HG02884 (cell line): ENCODE measurements around the gene PTPRJ.
"Not testable (repeated sequence)": the region's sequence is repeated elsewhere in the genome, so short reads cannot be mapped to it uniquely, and the experiment has no call there.

Source experiments
- ATAC-seq: cut with Tn5 transposase; IDR thresholded peaks from one replicate; pipeline ENCODE4 v1.9.1; 2021; ENCODE audit warnings: mild to moderate bottlenecking, moderate library complexity; ENCODE audit not compliant: unreplicated experiment

PTPRJ gene

GRCh38 chr11:48014917-48015316 lies 34.6 kb downstream of the PTPRJ start:
- ATAC-seq, result no peak

- ATAC-seq, result no peak
Observed at GRCh38 chr11:48017105-48017830, 36.9 kb downstream of the PTPRJ start.

- no peak for ATAC-seq
Observed at GRCh38 chr11:48017831-48018527, 37.6 kb downstream of the PTPRJ start.

DNA sequence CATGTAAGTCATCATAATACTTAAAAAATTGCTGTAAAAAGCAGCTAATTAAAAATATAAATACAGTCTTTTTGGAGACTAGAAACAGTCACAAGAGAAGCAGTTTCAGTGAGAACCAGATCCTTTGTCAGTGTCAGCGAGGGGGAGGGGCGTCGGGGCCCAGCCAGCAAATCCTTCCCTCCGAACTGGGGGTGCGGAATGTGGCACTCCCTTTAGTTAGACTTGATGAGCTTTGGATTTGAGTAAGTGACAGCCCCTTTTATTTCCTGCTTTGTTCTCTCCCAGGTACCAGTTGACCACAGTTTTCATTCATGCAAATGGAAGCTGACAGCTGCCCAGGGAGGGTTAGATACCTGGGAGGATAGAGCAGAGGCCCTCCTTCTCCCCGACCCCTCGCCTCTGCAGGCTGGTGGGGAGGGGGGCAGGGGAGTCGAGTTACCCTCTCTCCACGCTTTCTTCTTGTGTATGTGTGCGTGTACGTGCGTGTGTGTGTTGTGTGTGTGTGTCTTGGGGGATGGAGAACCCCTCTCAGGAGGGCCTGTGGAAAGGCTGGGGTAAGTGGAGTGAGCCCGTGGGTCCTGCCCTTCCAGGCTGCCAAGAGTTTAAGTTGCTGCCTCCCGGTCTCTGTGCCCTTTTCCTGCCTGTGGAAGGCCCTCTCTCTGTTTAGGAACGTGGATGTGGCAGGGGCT lies 38.3 kb downstream of the PTPRJ start:
- ATAC-seq, result no peak

- ATAC-seq, result no peak
Observed at GRCh38 chr11:48019217-48019584, 38.8 kb downstream of the PTPRJ start.

GRCh38 chr11:48019595-48019994 lies 39.2 kb downstream of the PTPRJ start:
- no peak for ATAC-seq

GRCh38 chr11:48020092-48020755 lies 39.9 kb downstream of the PTPRJ start:
- peak; percentile 78 for ATAC-seq

- ATAC-seq, result not testable (repeated sequence)
Observed at GRCh38 chr11:48021201-48021820, 41.0 kb downstream of the PTPRJ start.

DNA sequence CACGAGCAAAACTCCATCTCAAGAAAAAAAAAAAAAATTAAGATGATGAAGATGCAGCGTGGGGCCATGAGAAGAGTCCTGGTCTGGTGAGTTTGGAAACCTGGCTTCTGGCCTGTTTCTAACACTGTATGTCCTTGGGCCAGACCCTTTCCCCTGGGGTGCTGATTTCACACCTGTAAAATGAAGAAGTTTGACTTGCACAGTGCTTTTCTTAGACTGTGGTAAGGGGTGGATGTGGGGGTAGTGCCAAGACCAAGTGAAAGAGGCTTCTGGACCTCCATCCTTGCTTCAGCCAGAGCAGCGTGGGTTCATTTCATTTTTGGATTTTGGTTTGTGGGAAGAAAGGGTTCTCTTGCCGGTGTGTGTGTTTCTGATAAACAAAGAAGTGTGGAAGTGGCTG lies 42.1 kb downstream of the PTPRJ start:
- ATAC-seq, result no peak

GRCh38 chr11:48023608-48024007 lies 43.2 kb downstream of the PTPRJ start:
- not testable (repeated sequence) for ATAC-seq

- ATAC-seq, result no peak
Observed at GRCh38 chr11:48024635-48025071, 44.3 kb downstream of the PTPRJ start.

GRCh38 chr11:48025293-48025983 lies 45.1 kb downstream of the PTPRJ start:
- no peak for ATAC-seq

DNA sequence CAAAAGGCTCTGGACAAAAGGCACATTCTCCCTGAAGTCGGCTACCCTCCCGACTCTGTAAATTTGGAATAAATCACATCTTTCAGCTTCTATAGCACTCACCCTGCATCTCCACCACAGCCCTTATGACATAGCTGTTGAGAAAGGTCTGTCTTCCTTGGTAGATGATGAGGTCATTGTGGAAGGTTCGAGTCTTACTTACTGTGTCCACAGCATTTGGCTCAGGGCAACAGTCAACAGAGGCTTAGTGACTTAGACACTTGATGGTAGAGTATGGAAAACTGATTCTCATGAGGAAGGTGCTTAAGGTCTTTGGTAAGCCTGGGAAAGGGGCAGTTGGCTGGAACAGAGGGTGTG lies 45.6 kb downstream of the PTPRJ start:
- no peak for ATAC-seq

DNA sequence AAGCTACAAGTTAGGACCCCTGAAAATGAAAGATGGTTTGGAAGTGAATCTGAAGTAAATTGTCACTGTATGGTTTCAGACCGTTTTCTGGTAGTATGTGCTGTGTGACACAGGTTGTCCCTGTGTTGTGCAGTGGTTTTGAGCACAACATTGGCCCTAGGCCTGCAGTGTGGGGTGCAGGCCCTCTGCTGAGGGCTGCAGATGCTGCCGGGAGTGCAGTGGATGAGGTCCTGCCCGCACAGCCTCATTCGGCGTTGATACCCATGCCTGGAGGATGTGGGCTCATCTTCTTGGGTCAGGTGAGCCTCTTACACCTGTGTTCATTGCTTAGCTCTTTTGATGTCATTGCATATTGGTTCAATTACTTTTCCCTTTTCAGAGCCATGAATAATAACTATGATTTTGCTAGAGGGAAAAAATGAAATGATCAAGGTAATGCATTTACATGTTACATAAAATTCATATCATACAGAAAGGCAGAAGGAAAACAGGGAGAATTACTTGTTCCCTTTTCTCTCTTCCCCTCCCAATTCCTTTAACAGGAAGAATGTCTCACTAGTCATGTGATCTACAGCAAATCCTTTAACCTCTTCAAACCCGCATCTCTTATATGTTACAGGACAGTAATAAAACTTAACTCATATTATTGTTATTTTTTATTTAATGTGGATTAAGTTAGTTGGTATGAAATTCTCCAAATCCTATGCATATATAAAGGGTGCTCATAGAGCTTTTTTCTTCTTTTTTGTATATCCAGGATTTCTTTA lies 48.7 kb downstream of the PTPRJ start:
- no peak for ATAC-seq

DNA sequence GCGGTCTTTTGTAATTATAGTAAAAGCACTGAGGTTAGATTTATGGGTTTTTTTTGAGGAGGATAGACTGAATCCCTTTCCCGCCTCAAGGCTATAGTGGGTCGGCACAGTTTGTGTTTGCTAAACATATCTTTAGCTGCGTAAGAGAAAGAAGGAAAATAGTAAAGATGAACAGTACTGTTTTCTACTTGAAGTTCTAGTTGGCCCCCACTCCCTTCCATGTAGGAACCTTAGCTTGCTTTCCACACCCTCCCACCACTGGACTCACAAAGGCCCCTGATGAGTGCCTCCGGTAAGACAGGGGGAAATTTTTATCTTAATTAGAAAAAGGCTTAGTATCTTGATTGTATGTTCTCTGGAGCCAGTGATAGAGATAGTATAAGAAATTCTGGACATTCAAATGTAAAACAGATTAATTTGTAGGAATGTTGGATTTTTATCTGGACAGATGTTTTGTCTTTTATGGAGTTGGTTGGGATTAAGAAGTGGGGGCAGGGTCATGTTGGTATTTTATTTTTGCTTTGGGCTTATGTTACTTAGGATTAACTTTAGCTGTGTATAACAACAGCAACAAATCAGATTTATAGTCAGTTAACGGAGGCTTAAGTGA lies 49.4 kb downstream of the PTPRJ start:
- no peak for ATAC-seq

- peak; percentile 44 for ATAC-seq
Observed at GRCh38 chr11:48031602-48032001, 51.2 kb downstream of the PTPRJ start.

- no peak for ATAC-seq
Observed at GRCh38 chr11:48032721-48033120, 52.4 kb downstream of the PTPRJ start.

GRCh38 chr11:48033918-48034341 lies 53.6 kb downstream of the PTPRJ start:
- no peak for ATAC-seq
